Measurements from ENCODE around the gene UBFD1. TPM values are rescaled to one million over a fixed set of nuclear protein-coding genes. Genes with fewer than 3 reads are reported as not detected.

Gene UBFD1
- total RNA-seq, 6 experiments from 2014 or later = 27.6 to 50.5 (median 37.4) TPM

DNA sequence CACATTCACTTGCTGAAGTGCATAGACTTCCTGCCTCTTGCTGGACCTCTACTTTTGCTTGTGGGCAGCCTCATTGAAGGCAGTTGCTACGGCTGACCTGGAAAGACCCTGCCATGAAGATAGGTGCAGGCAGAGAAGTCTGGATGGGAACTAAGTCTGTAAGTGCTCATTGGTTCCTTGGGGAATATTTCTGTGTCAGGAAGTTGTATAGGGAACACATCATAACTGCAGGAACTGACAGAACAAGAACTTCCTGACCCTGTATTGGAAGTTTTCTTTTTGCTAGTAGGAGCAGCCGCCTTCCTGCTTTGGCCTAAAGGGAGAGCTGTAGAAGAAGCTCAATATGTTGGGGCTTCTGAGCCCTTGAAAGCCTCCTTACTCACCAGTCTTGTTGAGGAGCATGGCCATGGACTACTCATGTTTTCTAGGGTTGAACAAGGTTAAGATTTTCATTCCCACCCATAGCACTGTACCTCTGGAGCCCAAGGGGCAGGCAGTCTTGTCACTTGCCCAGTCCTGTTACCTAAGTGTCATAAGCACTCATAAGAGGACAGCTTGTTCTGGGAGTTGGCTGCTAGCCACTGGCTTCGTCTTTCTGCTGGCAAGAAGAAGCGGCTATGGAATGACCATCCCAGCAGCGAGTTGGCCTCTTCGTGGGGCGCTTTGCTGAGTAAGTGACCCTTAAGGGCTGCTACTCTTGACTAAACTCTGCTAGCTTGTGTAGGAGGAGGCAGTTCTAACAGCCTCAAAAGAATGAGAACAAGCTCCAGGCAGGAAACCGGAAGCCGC, 7.2 kb downstream of the UBFD1 start:
- no peak for DNase-seq
- no peaks in the 10 kb centered on the region for H3K4me1 ChIP-seq
- no peaks in the 10 kb centered on the region for H3K9me3 ChIP-seq
- peaks cover 14 to 93% (median 34%) of the 10 kb centered on the region in 4 donors for H3K36me3 ChIP-seq
- 83% methylated on average over 9 of the region's 9 CpGs for WGBS (ENCODE audit: insufficient coverage, low coverage, low lambda C conversion rate, missing lambda C conversion rate)
- TF ChIP-seq POLR2A (IDR thresholded peaks at IDR 0.05) = no peak
- TF ChIP-seq, protein P1, sequence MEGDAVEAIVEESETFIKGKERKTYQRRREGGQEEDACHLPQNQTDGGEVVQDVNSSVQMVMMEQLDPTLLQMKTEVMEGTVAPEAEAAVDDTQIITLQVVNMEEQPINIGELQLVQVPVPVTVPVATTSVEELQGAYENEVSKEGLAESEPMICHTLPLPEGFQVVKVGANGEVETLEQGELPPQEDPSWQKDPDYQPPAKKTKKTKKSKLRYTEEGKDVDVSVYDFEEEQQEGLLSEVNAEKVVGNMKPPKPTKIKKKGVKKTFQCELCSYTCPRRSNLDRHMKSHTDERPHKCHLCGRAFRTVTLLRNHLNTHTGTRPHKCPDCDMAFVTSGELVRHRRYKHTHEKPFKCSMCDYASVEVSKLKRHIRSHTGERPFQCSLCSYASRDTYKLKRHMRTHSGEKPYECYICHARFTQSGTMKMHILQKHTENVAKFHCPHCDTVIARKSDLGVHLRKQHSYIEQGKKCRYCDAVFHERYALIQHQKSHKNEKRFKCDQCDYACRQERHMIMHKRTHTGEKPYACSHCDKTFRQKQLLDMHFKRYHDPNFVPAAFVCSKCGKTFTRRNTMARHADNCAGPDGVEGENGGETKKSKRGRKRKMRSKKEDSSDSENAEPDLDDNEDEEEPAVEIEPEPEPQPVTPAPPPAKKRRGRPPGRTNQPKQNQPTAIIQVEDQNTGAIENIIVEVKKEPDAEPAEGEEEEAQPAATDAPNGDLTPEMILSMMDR (IDR thresholded peaks at IDR 0.05) = no peak
- no peaks in the 10 kb centered on the region for H3K27me3 ChIP-seq
- intact Hi-C loops (cut with DNase I) = no loop called here
- no peak overlapping the region for H3K4me3 ChIP-seq
- H3K27ac ChIP-seq = no peak overlapping the region
- no peak for ATAC-seq

DNA sequence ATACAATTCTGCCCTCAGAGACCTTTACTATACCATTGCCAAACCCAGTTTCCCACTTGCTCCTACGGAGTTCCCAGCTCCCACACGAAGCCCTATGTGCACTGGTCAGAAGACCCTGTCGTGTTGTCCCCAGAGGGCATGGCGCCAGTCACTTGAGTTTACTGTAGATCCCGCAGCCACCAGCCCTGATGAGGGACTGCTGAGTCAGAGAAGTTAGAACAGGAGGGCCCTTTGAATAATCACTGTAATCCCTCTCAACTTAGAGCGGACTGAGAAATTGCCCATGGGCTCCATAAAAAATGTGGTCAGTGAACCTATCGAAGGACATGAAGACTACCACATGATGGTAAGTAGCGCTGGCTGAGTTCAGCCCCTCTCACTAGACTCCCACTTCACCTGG, 9.2 kb downstream of the UBFD1 start:
- WGBS (ENCODE audit: insufficient coverage, low coverage, low lambda C conversion rate, missing lambda C conversion rate) = 87% methylated on average over 4 of the region's 8 CpGs
- no peaks in the 10 kb centered on the region for H3K27me3 ChIP-seq
- intact Hi-C loops (cut with DNase I) = no loop called here
- no peak overlapping the region for H3K27ac ChIP-seq
- TF ChIP-seq, protein P1 (IDR thresholded peaks at IDR 0.05) = no peak
- no peak for TF ChIP-seq POLR2A (IDR thresholded peaks at IDR 0.05)
- no peaks in the 10 kb centered on the region for H3K9me3 ChIP-seq
- ATAC-seq (no peak), DNase-seq (no peak)
- H3K36me3 ChIP-seq = peaks cover 14 to 94% (median 42%) of the 10 kb centered on the region in 4 donors
- H3K4me1 ChIP-seq = no peaks in the 10 kb centered on the region
- no peak overlapping the region for H3K4me3 ChIP-seq

DNA sequence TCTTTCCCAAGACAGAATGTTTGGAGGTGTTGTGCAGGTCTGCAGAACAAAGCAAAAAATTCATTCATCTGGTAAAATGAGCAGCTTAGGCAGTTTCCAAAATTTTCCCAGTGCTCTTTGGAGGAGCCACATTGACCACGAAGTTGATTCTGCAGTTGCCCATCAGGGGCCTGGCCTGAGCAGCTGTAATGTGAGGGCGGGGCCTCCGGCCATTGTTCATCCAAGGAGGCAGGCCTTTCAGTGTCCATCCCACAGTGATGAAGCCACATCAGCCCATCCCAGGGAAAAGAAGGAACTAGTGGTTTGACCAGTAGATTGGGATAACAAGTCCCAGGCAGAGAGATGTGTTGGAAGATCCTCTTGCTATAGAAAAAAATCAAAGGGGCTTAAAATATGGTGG, 10.1 kb downstream of the UBFD1 start:
- Histone ChIP-seq H3K9me3 (no peaks in the 10 kb centered on the region), H3K27ac (no peak overlapping the region), H3K4me1 (no peaks in the 10 kb centered on the region), H3K27me3 (no peaks in the 10 kb centered on the region), H3K36me3 (peaks cover 12 to 91% (median 41%) of the 10 kb centered on the region in 4 donors), H3K4me3 (no peak overlapping the region)
- DNase-seq (no peak), ATAC-seq (no peak)
- TF ChIP-seq, protein P1 (IDR thresholded peaks at IDR 0.05) = no peak
- TF ChIP-seq POLR2A (IDR thresholded peaks at IDR 0.05) = no peak
- 100% methylated on average over 2 of the region's 3 CpGs for WGBS (ENCODE audit: insufficient coverage, low coverage, low lambda C conversion rate, missing lambda C conversion rate)
- intact Hi-C loops (cut with DNase I) = no loop called here

DNA sequence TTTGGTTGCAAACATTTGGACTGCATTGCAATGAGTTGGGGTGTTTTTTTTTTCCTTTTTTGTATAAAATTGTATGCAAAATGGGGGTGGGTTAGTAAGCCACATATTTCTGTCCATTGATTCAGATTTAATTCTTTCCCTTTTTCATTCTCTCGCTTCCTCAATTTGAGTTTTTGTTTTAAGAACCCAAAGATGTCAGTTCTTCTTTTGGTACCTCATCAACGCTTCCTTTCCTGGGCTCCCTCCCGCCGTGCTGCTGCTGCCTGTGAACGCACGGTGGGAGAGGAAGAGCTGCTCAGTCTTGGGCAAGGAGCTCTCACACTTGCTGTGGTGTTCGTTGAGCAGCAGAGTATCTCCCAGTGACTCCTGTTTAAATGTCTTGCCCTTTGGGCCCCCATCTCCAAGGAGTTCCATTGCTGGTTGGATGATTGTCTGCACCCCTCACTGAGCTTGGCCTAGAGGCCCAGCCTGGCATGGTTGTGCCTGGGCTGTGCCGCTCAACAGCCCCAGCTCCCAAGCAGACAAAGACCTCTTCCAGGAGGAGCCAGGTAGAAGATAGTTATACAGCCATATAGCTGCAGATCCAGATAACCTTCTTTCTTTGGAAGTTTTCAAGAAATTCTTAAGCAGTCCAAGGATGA, 13.6 kb downstream of the UBFD1 start:
- TF ChIP-seq, protein P1 (IDR thresholded peaks at IDR 0.05) = no peak
- H3K4me1 ChIP-seq = no peaks in the 10 kb centered on the region
- no peak overlapping the region for H3K4me3 ChIP-seq
- intact Hi-C loops (cut with DNase I) = no loop called here
- peak; percentile 36 to 62 (median 41) for ATAC-seq
- peak in 1 of 3 donors; percentile 28 for DNase-seq
- no peaks in the 10 kb centered on the region for H3K27me3 ChIP-seq
- 66% methylated on average over 3 of the region's 8 CpGs for WGBS (ENCODE audit: insufficient coverage, low coverage, low lambda C conversion rate, missing lambda C conversion rate)
- H3K36me3 ChIP-seq = peaks cover 6 to 66% (median 23%) of the 10 kb centered on the region in 4 donors
- H3K27ac ChIP-seq = no peak overlapping the region
- no peaks in the 10 kb centered on the region for H3K9me3 ChIP-seq
